ENCODE results near the gene KAT2B.
A peak's percentile ranks its signal among the peaks of the same experiment; 100 is the strongest.
"Not testable (repeated sequence)": the region's sequence is repeated elsewhere in the genome, so short reads cannot be mapped to it uniquely, and the experiment has no call there.

The KAT2B gene

DNA sequence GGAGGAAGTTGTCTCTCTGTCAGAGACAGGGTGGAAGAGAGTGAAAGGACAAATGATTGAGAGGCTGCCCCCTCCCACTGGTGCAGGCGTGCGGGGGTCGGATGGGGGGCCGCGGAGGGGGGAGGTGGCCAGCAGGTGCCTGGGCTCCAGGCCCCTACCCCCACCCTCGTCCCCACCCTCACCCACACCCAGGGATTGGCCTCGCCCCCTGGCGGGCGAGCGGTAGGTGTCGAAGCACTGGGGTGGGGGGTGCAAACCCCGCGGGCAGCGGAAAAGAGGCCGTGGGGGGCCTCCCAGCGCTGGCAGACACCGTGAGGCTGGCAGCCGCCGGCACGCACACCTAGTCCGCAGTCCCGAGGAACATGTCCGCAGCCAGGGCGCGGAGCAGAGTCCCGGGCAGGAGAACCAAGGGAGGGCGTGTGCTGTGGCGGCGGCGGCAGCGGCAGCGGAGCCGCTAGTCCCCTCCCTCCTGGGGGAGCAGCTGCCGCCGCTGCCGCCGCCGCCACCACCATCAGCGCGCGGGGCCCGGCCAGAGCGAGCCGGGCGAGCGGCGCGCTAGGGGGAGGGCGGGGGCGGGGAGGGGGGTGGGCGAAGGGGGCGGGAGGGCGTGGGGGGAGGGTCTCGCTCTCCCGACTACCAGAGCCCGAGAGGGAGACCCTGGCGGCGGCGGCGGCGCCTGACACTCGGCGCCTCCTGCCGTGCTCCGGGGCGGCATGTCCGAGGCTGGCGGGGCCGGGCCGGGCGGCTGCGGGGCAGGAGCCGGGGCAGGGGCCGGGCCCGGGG, at the start of gene KAT2B:
KAT2B (plus strand) TSS at position 682 of the 783 bp plus-strand sequence; CDS start at position 714, 32 bp downstream.
- DNase-seq, result peak; percentile 86

DNA sequence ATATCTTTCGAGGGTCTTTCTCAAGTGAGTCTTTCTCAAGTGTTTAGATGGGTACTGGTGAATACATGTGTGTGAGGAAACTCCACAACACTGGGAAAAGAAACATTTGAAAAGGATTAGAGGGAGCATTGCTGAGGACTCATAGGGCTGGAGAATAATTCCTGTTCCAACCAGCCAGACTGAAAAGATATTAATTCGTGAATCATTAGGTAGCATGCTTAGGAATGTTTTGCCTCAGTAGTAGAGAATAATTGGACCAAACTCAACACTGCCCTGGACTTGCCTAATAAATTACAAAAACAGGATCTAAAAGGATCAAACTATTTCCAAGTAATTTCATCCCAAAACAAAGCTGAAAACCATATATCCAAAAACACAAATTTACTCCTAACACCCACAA, 45.5 kb upstream of the KAT2B start:
- DNase-seq, result no peak

DNA sequence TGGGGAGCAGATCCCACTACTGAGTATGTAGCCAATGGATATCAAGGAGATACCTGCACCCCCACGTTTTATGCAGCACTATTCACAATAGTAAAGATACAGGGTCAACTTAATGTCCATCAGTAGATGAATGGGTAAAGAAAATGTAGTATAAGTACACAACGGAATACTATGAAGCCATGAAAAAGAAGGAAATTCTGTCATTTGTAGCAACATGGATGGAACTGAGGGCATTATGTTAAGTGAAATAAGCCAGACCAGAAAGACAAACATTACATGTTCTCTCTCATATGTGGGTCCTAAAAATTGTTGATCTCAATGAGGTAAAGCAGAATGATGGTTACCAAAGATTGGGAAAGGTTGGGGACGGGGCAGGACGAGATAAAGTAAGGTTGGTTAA, 42.7 kb upstream of the KAT2B start:
- no peak for DNase-seq

DNA sequence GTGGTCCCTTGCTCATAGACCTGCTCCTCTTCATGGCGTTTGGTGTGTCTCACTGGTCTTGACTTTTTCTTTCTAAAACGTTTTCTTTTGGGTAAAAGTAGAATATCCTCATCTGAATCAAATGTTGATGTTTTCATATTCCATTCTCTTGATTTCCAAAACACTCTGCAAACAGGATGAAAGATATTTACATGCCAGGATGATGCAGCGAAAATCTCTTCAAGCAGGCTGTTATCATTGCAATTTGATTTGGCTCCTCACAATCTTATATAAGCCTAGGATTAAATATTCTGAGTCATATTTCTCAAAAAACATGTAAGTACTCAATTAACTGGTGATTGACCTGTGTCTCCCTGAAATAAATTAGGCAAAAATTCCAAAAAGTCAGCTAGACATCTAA, 38.3 kb upstream of the KAT2B start:
- DNase-seq, result no peak

DNA sequence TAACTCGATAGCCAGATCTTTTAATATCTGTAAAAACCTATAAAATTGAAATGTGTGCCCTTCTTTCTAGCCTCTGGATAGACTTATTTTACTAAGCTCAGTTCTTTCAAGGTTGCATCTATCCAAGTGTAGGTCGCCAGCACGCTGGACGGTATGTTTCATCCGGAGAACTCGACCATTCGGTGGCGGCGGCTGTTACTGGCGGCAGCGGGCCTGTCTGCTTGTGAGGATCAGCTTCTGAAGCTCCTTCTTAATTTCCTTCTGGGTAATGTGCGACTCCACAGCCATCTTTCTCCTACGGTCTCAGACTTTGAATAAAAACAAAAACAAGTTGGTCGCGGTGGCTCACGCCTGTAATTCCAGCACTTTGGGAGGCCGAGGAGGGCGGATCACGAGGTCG, 32.3 kb upstream of the KAT2B start:
- DNase-seq, result no peak

DNA sequence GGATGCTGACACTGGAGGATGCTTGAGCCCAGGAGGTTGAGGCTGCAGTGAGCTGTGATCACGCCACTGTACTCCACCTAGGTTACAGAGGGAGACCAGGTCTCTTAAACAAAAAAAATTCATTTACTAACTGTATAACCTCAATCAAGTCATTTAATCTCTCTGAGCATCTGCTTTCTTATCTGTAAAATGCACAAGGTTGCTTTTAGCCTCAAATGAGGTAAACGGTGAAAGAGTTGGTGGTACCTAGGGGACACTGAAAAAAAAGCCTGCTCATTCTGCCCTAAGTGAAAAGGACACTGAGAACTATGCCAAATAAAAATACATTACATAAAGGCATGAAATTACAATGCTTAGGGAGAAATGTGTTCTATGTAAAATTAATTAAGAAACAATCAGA, 31.6 kb upstream of the KAT2B start:
- DNase-seq, result no peak

DNA sequence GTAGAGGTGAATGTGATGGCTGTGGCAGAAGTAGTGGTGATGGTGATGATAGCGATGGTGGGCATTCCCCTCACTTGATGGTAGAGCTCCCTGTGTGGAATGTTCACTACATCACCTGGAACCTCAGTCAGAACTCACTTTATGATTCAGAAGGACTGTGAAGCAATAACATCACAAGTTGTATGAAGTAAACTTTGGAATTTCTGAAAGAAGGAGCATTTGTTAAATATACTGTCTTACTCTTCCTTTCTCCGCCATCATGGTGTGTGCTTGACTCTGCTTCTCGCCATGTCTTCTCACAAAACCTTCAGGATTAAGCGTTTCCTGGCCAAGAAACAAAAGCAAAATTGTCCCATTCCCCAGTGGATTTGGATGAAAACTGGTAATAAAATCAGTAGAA, 28.1 kb upstream of the KAT2B start, which contains the start of gene PP2D1:
PP2D1 (minus strand) TSS at position 101 of the 400 bp plus-strand sequence. CDS start 192 bp downstream, outside the sequence.
- no peak for DNase-seq

DNA sequence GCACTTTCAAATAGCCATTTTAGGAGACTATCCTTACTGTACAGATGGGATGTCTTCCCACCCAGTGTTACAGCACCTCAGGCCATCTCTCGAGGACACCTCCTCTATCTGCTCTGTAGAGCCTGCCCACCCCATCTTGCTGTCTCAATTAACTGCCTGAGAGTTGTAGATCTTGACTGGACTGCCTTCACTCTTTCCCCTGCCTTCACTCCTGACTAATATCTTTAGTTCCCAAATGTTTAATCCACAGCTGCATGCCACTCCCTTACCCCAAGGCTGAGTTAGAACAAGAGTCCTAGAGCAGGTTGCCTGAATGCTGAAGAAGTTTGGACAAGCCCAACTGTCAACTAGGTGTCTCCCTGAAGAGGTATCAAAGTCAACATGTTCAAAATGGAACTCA, 26.9 kb upstream of the KAT2B start:
- no peak for DNase-seq

DNA sequence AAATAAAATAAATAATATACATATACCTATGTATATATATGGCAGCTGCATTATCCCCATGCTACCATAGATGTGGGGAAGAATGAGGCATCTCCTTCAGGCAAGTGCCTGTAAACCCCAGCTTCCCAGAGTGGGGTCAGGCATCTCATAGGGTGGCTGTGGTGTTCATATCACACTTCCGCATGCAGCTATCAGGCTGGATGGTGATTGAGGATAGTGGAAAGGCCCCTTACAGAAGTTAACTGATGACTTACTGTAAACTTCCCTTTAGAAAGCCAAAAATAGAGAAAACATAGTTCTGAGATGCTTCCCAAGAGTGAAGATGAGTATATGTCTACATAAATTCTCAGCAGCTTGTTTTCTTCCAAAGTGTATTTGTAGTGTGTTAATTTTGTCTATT, 24.7 kb upstream of the KAT2B start:
- DNase-seq, result no peak

DNA sequence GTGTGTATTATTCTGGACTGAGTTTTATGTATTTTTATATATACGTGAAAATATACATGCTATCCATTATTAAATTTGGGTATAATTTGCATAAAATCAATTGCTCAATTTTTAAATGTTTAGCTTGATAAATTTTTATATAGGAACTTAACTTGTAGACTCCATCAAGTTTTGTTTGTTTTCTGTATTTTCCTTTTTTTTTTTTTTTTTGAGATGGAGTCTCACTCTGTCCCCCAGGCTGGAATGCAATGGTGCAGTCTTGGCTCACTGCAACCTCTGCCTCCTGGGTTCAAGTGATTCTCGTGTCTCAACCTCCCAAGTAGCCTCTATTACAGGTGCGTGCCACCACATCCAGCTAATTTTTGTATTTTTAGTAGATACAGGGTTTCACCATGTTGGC, 24.2 kb upstream of the KAT2B start:
- not testable (repeated sequence) for DNase-seq

DNA sequence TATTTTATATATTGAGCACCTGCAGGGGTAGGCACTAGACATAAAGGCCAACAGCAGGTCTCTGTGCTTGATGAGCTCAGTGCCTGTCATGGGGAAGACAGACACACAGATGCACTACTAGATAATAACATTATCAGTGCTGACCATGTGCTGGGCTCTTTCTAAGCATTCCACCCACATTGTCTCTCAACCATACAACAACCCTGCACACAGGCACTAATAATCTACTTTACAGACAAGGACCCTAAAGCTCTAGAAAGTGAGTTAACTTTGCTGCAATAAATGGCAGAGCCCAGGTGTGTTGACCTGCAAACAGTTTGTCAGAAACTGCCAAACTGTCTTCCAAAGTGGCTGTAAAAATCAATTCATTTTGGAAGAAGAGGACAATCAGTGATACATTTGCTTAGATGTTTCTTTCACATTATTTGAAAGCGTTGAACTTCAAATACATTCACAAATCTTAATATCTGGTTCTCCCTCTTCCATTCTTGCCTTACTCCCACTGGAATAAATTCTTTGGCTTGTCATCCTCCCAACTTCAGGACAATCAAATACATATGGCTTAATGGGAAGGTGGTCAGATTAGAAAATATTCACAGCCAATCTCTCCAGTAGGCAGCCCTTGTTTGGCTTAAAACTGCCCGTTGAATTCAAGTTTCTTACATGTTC, 17.2 kb upstream of the KAT2B start:
- DNase-seq, result no peak

DNA sequence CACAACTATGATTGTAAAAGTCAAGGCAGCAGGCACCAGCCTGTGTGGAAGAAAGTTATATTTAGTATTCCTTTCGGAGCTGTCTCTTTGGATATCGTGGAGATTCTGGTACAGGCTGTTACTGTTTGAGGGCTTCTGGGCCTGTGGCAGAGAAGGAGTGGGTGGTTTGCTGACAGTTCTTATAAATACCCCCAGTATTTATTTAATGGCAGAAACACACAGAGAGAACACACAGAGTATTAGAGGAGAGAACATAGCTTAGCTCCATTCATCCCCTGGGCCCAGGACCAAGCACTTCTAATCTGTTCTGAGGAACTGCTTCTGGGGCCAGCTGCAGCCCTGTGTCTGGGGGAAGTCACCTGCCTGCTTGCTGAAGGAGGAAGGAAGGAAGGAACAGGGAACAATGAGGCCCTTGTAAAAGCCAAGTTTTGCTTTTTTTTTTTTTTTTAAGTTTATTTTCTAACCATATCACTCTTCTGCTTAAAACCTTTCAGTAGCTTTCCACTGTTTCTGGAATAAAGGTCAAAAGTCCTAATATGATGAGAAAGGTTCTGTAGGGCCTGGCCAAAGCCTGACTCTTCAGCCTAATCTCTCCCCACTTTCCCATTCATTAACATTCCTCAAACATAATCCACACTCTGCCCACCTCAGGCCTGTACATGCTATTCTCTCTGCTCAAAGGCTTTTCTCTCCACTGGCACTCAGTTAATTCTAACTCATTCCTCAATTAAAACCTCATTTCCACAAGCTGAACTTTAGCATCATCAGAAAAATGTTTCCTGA, 16.4 kb upstream of the KAT2B start:
- DNase-seq, result no peak

DNA sequence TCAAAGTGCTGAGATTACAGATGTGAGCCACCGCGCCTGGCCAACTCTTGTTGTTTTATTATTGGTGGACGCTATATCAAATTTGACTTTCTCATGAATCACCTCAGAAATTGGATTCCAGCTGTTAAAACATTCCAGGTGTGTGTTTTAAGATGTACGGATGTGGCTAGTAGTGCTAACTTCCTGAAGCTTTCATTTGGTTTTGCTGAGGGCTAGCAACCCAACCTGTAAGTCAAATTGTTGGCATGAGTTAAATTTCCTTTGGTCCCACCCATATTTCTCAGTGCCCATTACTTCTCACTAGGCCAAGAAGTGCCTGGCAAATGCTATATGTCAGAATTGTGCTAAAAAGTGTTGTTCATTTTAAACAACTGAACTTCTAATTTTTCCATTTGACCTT, 13.1 kb upstream of the KAT2B start:
- no peak for DNase-seq

DNA sequence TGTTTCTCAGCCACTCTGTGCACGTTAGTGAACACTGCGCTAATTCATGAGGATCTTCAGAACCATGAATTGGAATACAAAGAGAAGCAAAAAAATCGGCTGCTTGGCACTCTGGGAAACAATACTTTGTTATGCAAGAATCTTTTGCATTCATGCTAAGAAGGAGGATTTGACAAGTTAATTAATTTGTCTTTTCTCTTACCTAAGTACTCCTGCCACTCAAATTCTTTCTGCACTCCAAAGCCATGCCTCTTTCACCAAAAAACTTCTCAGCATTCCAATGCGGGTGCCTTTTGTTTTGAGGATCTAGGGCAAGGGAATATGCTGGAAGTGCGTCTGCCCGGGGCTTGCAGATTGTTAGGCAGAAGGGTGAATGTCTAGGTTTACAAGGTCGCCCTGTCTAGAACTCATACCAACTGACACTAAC, 11.3 kb upstream of the KAT2B start:
- no peak for DNase-seq

DNA sequence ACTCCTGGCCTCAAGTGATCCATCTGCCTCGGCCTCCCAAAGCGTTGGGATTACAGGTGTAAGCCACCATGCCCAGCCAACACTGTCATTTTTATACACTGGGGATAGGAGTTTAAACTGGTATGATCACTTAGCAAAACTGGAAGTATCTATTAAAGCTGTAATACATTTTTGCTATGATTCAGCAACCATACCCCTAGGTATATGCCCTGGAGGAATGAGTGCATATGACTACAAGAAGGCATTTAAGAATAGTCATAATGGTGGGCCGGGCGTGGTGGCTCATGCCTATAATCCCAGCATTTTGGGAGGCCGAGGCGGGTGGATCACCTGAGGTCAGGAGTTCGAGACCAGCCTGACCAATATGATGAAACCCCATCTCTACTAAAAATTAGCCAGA, 8.3 kb upstream of the KAT2B start:
- not testable (repeated sequence) for DNase-seq

DNA sequence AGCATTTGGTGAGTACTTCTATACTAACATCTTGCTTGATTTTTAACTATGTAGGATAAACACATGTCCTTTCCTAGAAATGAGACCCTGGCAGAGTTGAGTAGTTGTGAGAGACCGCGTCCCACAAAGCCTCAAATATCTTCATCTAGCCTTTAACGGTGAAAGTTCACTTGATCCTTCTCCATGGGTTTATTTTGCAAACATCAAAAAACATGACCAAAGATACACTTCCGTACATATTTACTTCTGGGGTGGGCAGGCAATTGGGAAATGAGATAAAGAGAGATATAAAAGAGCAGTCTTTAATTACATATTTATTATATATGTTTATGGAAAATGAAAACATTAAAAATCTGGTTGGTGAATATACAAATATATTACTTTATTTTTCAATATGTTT, 5.2 kb upstream of the KAT2B start:
- DNase-seq, result no peak

DNA sequence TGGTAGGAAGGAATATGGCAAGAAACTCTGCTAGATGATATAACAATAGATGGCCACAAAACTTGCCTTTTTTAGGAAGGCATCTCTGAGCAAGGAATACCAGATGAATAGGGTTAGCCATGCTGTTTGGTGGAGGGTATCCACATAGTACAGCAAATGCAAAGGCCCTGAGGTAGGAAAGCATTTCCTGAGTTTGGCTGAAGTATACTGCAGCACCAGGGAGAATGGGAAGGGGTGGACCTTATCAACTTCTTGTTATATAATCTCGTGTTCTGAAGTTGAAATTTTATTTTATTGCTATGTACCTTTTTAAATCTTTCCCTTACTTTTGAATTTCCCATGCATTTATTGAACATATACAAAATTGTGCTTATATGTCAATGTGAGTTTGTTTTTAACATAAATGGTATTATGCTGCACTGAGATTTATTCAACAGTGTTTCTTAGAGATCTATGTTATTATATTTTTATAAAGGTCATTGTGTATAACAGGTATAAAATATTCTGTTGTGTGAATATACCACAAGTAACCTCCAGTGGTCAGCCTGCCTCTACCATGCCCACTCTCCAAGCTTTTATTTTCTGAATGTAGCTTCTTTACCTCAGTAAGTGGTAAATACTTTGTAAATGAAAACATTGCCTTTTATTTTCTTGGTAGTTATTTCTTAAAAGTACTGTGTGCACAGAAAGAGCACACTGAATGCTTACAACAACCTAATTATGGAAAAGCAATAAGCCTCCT, 2.8 kb upstream of the KAT2B start:
- DNase-seq, result no peak

DNA sequence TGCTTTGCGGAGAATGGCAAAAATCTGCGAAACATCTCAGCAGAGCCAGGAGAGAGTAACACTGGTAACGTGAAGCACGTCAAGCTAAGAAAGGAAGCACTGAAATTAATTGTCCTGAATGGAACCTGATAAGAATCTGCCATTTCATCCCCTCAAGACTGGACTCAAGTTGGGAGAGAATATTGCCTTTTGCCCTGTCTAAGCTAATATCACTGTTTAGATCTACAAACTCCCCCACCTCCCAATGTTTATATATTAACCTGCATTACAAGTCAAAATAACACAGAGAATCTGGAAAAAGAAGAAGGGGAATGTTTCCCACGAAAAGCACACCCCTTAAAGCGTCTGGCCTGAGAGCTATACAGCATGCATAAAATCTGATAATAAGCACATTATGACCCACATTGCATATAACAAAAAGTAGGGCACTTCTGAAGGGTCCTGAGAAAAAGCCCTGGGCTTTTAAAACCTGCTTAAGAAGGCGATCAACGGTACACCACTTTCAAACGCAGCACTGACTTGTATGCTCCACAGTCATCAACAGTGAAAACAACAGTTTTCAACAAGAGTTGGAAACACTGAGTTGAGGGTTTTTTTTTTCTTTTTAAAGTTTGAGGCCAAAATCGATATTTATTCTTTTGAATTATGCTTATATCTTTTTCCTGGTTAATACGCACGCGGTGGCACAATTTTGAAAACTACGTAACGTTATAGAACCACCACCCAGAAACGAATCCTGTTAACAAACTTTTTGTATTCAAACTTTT, 1.4 kb upstream of the KAT2B start:
- DNase-seq, result no peak

DNA sequence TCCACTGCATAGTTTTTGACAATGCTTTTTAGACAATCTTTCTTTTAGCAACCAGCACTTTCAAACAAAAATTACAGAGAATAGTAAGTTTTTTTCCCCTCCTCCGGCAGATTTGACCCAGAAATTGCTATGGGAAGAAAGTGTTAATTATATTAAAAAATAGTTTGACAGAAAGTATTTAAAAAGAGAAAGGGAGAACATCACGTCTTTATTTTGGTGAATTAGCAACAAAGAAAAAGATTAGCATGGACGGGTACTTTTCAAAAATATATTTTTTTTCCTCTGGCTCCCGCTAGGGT, 831 bp upstream of the KAT2B start:
- DNase-seq, result no peak

DNA sequence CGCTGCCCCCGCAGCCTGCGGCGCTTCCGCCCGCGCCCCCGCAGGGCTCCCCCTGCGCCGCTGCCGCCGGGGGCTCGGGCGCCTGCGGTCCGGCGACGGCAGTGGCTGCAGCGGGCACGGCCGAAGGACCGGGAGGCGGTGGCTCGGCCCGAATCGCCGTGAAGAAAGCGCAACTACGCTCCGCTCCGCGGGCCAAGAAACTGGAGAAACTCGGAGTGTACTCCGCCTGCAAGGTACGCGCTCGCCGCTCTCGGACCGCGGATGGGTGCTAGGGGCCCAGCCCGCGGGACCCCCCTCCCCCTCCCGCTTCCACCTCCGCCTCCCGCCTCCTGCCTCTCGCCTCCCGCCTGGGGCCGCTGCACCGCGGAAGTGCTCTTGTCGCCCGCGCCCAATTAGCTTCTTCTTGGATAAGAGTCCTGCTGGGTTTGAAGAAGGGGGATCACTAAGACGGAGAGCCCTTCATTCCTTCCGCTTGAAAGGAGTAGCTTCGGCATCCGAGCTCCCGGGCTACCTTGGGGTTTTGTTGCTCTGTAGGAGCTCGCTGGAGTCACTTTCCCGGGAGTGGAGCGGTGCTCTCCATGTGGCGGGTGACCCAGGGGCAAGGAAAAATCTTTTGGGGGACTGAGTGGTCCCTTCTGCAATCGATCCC, 426 bp downstream of the KAT2B start:
- DNase-seq, result peak; percentile 70

DNA sequence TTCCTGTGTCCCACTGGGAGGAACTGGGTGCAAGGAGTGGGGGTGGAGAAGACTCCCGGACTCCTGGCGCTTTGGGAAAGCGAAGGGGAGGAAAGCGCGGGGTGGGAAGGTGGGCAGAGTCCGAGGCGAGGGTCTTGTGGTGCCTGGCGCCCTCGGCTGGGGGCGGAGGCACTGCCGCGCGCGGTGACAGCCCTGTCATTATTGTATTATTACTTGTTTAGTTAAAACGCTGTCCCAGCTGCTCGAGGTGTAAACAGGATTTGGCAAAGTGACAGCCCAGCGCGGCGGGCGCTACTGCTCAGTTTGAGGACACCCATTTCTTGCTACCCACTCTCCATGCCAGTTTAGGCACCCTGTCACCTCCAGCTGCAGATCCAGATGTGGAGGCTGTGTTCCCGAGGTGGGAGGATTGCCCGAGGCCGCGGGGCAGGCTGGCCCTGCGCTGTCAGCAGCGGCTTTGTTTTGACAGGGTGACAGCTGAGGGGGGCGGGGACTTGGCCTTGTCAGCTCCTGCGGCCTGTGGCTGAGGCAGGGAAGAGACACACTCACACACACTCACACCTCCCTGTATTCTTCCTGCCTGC, 1.0 kb downstream of the KAT2B start:
- peak; percentile 82 for DNase-seq
